Measurements from ENCODE around the gene IFT88.

Gene IFT88

DNA sequence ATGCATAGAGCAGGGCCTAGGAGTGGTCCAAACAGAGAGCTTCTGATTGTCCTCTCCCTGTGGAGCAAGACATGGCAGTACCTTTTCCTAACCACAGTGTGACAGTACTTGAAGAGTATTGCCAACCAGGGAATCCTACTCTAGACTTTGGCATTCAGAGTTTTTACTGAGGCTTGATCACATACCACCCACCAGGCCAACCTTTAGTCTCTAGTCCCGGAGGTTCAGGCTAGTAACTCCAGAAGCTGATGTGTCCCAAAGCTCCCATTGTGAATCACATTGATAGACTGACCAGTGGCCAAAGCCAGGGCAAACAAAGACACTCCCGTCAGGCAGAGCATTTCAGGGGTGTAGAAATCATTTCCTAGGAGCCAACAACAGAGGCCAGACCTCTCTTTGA is 18.4 kb downstream of the IFT88 start:
- in situ Hi-C loops (cut with MboI; ENCODE audit: low sequenced_read_pairs, unreplicated experiment), result no loop called here
- TF ChIP-seq, protein P1, sequence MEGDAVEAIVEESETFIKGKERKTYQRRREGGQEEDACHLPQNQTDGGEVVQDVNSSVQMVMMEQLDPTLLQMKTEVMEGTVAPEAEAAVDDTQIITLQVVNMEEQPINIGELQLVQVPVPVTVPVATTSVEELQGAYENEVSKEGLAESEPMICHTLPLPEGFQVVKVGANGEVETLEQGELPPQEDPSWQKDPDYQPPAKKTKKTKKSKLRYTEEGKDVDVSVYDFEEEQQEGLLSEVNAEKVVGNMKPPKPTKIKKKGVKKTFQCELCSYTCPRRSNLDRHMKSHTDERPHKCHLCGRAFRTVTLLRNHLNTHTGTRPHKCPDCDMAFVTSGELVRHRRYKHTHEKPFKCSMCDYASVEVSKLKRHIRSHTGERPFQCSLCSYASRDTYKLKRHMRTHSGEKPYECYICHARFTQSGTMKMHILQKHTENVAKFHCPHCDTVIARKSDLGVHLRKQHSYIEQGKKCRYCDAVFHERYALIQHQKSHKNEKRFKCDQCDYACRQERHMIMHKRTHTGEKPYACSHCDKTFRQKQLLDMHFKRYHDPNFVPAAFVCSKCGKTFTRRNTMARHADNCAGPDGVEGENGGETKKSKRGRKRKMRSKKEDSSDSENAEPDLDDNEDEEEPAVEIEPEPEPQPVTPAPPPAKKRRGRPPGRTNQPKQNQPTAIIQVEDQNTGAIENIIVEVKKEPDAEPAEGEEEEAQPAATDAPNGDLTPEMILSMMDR (IDR thresholded peaks at IDR 0.05; ENCODE audit: borderline replicate concordance, control extremely low read depth, extremely low read depth, insufficient read depth, missing control alignments), result no peak
- DNase-seq (ENCODE audit: low spot score), result no peak

DNA sequence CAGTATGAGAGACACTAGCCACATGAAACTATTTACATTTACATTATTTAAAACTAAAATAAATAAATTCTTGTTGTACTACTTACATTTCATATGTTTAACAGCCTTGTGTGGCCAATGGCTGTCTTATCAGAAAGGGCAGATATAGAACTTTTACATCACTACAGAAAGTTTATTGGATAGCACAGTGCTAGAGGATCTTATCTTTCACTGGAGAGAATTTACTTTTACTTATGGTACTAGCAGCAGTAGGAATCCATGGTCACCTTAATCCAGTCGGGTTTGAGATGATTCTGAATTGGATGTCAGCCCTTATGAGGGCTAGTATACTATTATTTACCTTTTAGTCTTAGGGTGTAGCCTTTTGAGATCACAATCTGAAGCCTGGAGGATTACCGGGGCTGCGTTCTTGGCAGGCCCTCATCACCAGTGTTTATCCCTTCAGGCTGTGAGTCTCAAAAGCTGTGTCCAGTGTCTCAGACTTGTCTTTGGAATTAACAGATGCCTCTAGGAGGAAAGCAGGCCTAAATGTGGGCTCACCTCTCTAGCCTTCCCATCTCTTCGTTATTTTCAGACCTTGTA is 21.7 kb downstream of the IFT88 start:
- in situ Hi-C loops (cut with MboI; ENCODE audit: low sequenced_read_pairs, unreplicated experiment), result no loop called here
- TF ChIP-seq, protein P1 (IDR thresholded peaks at IDR 0.05; ENCODE audit: borderline replicate concordance, control extremely low read depth, extremely low read depth, insufficient read depth, missing control alignments), result no peak
- no peak for DNase-seq (ENCODE audit: low spot score)

DNA sequence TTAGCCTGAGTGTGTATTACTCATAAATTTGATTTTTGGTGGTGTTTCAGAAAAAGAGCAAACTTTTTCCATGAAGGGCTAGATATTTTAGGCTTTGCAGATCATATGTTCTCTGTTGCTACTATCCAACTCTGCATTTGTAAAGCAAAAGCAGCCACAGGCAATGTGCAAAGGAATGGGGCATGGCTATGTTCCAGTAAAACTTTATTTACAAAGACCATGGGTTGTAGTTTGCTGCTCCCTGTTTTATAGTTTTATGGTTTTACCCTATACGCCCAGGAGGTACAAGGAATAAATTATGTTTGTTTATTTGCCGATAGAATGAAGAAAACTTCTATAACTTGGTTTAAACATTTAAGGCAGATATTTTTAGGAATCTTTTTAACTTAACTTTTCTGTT is 23.6 kb downstream of the IFT88 start:
- no peak for DNase-seq (ENCODE audit: low spot score)
- in situ Hi-C loops (cut with MboI; ENCODE audit: low sequenced_read_pairs, unreplicated experiment), result no loop called here
- TF ChIP-seq, protein P1 (IDR thresholded peaks at IDR 0.05; ENCODE audit: borderline replicate concordance, control extremely low read depth, extremely low read depth, insufficient read depth, missing control alignments), result no peak

DNA sequence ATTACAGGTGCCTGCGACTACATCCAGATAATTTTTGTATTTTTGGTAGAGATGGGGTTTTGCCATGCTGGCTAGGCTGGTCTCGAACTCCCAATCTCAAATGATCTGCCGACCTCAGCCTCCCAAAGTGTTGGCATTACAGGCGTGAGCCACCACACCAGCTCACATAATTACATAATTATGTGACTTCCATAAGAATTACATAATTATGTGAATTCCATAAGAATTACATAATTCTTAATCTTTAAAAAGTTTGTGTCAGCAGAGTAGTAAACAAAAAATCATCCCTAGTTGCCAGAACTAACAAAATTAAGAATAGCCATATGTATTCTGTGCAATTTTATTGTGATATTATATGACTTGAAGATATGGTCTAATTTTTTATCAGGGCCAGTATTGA is 25.6 kb downstream of the IFT88 start:
- in situ Hi-C loops (cut with MboI; ENCODE audit: low sequenced_read_pairs, unreplicated experiment), result no loop called here
- DNase-seq (ENCODE audit: low spot score), result no peak
- TF ChIP-seq, protein P1 (IDR thresholded peaks at IDR 0.05; ENCODE audit: borderline replicate concordance, control extremely low read depth, extremely low read depth, insufficient read depth, missing control alignments), result no peak

DNA sequence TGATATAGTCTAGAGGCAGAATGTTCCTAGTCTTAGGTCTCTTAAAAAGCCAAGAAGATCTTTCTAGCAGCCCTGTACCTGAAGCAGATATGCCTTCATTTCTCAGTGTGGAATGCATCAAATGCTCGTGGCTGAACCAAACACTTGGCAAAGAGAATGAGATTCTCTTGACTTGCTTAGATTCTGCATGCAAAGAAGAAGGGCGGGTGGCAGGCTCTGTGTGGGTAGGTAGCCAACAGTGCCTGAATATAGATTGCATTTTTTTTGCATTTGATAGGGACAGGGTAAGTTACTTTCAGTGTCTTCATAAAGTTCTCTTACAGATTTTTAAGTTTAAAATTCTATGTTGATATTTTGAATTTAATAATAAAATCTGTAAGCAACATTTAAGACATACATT is 27.3 kb downstream of the IFT88 start:
- in situ Hi-C loops (cut with MboI; ENCODE audit: low sequenced_read_pairs, unreplicated experiment), result no loop called here
- no peak for DNase-seq (ENCODE audit: low spot score)
- TF ChIP-seq, protein P1 (IDR thresholded peaks at IDR 0.05; ENCODE audit: borderline replicate concordance, control extremely low read depth, extremely low read depth, insufficient read depth, missing control alignments), result no peak

DNA sequence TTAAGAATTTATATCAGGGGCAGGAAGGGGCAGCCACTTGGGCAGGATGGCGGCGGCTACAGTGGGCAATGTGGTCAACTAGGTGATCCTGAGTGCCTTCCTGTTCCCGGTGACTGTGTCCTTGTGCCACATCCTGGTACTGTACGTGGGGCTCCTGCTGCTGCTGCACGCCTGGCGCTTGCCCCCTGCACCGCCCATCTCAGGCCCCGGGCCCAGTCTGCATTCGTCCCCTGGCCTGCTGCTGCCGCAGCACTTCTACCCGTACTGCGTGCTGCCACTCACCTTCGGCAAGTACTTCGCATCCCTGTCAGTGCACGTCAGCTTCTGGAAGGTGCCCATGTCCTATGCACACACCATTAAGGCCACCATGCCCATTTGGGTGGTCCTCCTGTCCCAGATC is 40.1 kb downstream of the IFT88 start:
- TF ChIP-seq, protein P1 (IDR thresholded peaks at IDR 0.05; ENCODE audit: borderline replicate concordance, control extremely low read depth, extremely low read depth, insufficient read depth, missing control alignments), result no peak
- in situ Hi-C loops (cut with MboI; ENCODE audit: low sequenced_read_pairs, unreplicated experiment), result no loop called here
- DNase-seq (ENCODE audit: low spot score), result no peak

Measured in GM13976 (cell line).